DMS53 treated with DMSO at 0.1 percent for 48 hours (cell line): ENCODE data around the gene ARVCF.
"Not testable (repeated sequence)": the region's sequence is repeated elsewhere in the genome, so short reads cannot be mapped to it uniquely, and the experiment has no call there.

Experiments used
- DNase-seq: peaks from one replicate; lab custom pipeline; 2025; ENCODE audit not compliant: unreplicated experiment; lab: John Stamatoyannopoulos, UW

Gene ARVCF

GRCh38 chr22:19940536-19941364, 75.9 kb downstream of the ARVCF start:
- DNase-seq, result no peak

- DNase-seq, result no peak
Observed at GRCh38 chr22:19937616-19938473, 78.8 kb downstream of the ARVCF start.

DNA sequence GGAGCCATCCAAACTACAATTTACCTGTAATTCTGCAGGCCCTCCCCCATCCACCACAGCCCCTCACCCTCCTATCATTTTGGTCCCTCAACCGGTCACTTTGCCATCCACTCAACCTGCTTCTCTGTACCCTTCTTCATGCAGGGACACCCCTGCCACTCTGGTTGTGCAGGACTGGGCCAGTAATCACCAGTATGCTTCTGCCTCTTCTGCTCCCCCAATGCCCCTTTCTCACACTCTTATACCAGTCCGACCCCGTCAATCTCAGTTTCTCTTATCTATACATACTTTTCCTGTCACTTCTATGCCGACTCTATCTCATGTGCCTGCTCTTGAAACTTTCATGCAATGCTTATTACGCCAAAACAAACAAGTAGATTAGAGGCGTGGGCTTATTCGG, 80.1 kb downstream of the ARVCF start:
- no peak for DNase-seq

DNA sequence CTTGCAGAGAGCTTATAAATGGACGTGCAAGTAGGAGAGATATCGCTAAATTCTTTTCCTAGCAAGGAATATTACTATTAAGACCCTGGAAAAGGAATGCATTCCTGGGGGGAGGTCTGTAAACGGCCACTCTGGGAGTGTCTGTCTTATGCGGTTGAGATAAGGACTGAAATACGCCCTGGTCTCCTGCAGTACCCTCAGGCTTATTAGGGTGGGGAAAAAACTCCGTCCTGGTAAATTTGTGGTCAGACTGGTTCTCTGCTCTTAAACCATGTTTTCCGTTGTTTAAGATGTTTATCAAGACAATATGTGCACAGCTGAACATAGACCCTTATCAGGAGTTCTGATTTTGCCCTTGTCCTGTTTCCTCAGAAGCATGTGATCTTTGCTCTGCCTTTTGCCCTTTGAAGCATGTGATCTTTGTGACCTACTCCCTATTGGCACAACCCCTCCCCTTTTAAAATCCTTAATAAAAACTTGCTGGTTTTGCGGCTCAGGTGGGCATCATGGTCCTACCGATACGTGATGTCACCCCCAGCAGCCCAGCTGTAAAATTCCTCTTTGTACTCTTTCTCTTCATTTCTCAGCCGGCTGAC, 81.4 kb downstream of the ARVCF start:
- not testable (repeated sequence) for DNase-seq

DNA sequence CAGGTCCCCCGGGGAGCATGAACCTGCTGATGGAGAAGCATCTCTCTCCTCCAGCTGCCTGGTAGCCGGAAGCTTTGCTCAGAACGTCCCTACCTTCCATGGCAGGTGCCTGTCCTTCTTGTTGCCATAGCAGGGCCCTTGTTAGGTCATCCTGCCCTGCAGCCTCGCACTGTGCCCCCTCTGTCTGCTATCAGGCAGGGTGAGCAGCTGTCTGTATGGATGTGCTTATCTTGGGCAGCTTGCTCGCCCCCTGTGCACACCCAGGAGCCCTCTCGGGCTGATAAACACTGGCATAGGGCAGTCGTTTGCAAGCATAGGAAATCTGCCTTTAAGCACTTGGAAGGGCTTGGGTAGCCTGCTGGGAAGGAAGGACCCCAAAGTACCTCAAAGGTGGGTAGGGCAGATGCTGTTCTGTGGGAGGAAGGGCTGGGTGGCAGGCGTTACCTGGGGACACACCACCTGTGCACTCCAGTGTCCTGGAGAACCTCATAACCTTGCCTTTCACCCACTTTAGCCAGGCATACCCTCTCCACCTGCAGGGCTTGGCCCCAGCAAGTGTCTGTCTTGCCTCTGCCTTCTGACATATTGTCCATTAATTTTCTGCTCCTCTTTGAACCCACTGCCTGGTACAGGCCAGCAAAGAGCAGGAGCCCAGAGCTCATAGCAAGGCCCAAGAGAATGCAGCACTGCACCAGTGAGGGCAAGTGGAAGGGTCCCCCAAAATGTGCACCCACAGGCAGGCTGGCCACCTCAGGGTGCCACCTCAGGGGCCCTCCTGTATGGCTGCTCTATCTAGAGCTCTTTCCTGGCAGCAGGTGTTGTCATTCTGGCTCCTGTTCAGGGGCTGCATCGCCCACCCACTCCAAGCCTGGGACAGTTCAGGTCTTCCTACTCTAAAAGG, 83.0 kb downstream of the ARVCF start:
- no peak for DNase-seq

- DNase-seq, result no peak
Observed at GRCh38 chr22:19932367-19933206, 84.0 kb downstream of the ARVCF start.

GRCh38 chr22:19931514-19931913, 85.1 kb downstream of the ARVCF start:
- no peak for DNase-seq

DNA sequence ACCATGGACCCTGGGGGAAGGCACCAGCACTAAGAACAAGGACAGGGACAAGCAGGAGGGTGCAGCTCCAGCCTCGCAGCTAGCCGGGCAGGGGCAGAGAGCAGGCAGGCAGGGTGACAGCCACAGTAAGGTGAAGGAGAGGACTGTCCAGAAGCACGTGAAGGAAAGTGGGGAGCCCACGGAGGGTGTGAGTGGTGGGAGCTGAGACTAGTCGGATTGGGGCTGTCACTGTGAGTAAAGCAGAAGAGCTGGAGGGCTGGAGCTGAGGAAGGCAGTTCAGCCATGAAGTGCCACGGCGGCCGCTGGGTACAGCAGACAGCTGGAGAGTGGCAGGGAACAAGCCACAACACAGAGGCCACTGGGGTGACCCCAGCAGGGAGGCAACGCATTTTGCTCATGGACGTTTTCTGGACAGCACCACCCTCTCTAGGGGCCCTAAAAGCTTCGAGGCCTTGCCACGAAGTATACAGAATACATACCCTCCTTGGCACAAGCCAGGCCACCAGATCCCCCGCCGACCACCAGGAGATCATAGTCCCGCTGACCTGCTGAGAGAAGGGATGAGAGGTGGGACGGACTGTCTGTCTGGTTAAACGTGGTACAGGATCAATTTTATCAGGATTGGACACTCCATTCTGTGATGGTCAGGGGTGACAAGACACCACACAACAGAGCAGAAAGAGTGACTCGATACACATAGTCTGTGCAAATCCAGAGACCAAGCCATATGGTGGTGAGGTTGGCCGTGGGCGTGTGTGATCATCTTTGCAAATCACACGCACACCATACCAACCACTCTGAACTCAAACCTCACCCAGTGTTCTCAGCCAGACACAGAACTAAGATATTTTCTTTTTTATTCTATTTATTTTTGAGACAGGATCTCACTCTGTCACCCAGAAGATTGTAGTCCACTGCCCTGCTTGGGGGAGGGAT, 85.8 kb downstream of the ARVCF start:
- DNase-seq, result no peak

GRCh38 chr22:19929586-19930550, 86.8 kb downstream of the ARVCF start:
- DNase-seq, result no peak

- no peak for DNase-seq
Observed at GRCh38 chr22:19928207-19928606, 88.4 kb downstream of the ARVCF start.

DNA sequence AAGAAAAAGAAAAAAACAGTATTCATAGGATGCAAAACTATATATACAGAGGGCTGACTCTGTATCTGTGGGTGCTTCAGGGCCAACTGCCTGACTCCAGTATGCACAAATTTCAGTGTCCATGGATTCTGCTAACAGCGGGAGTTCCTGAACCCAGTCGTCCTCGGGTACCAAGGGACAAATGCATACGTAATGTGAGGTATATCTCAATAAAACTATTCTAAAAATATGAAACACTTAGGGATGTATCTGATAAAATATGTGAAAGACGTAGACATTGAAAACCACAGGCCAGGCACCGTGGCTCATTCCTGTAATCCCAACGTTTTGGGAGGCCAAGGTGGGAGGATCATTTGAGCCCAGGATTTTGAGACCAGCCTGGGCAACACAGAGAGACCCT, 88.9 kb downstream of the ARVCF start:
- DNase-seq, result no peak

DNA sequence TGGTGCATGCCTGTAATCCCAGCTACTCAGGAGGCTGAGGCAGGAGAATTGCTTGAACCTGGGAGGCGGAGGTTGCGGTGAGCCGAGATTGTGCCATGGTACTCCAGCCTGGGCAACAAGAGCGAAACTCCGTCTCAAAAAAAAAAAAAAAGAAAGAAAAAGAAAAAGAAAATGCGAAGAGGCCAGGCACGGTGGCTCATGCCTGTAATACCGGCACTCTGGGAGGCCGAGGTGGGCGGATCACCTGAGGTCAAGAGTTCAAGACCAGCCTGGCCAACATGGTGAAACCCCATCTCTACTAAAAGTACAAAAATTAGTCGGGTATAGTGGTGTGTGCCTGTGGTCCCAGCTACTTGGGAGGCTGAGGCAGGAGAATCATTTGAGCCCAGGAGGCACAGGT, 90.6 kb downstream of the ARVCF start:
- not testable (repeated sequence) for DNase-seq

DNA sequence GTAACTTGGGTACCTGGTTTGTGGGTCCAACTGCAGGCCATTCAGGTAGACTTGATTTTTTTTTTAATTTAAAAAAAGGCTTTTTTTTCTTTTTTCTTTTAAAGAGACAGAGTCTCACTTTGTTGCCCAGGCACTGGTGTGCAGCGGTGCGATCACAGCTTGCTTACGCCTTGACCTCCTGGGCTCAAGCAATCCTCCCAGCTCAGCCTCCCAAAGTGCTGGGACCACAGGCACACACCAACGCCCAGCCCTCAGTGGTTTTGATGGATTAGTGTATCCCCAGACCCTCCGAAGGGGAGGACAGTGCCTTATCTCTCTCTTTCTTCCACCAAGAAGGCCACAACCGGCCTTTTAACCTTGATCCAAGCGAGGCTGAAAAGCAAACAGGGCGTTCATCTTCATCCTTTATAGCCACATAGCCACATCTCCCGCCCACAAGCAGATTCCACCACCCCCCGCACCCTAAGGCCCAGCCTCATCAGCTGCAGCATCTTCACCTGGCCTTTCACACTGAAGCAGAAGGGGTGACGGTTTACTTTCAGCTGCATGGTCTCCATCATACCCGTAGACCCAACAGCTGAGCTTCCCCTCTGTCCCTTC, 92.6 kb downstream of the ARVCF start:
- DNase-seq, result no peak

- no peak for DNase-seq
Observed at GRCh38 chr22:19921544-19922081, 95.0 kb downstream of the ARVCF start.
